GM19239 (cell line): ENCODE data around the gene CUX1.

Experiments used
- DNase-seq: peaks from one replicate; pipeline ENCODE4 v3.0.0; 2011; ENCODE audit warnings: low spot score; ENCODE audit not compliant: insufficient read length
- FAIRE-seq: peaks from 2 replicates; lab custom pipeline; 2011; peaks lifted over from hg19 to GRCh38; lab: Jason Lieb, UNC

Gene CUX1

GRCh38 chr7:102261451-102261850 lies 444.0 kb downstream of the CUX1 start:
- no peak for DNase-seq
- no peak for FAIRE-seq

GRCh38 chr7:102262546-102262945 lies 445.1 kb downstream of the CUX1 start:
- FAIRE-seq = no peak
- DNase-seq = no peak

GRCh38 chr7:102264367-102264891 lies 447.0 kb downstream of the CUX1 start:
- DNase-seq (no peak), FAIRE-seq (no peak)

GRCh38 chr7:102266541-102266940 lies 449.1 kb downstream of the CUX1 start:
- FAIRE-seq (no peak), DNase-seq (no peak)

- FAIRE-seq = no peak
- DNase-seq = no peak
Observed at GRCh38 chr7:102268635-102269034, 451.2 kb downstream of the CUX1 start.

- no peak for FAIRE-seq
- no peak for DNase-seq
Observed at GRCh38 chr7:102270178-102270887, 452.9 kb downstream of the CUX1 start.

GRCh38 chr7:102271158-102271798 lies 453.9 kb downstream of the CUX1 start:
- DNase-seq (no peak), FAIRE-seq (no peak)

- FAIRE-seq = peak; percentile 74
- peak; percentile 89 for DNase-seq
Observed at GRCh38 chr7:102272075-102272916, 454.9 kb downstream of the CUX1 start.

GRCh38 chr7:102272917-102273748 lies 455.7 kb downstream of the CUX1 start:
- DNase-seq (no peak), FAIRE-seq (no peak)

GRCh38 chr7:102273749-102274712 lies 456.6 kb downstream of the CUX1 start:
- no peak for FAIRE-seq
- DNase-seq = no peak

GRCh38 chr7:102275123-102275703 lies 457.8 kb downstream of the CUX1 start:
- DNase-seq (no peak), FAIRE-seq (no peak)

GRCh38 chr7:102277901-102278300 lies 460.5 kb downstream of the CUX1 start:
- DNase-seq = no peak
- no peak for FAIRE-seq

- FAIRE-seq = peak; percentile 80
- peak; percentile 81 for DNase-seq
Observed at GRCh38 chr7:102279537-102280400, 462.3 kb downstream of the CUX1 start.

GRCh38 chr7:102280521-102280920 lies 463.1 kb downstream of the CUX1 start:
- no peak for FAIRE-seq

GRCh38 chr7:102281785-102282184 lies 464.4 kb downstream of the CUX1 start:
- DNase-seq = no peak
- FAIRE-seq = no peak

More at GRCh38 chr7:102280521-102280920, 463.1 kb downstream of the CUX1 start:
- no peak for DNase-seq

- FAIRE-seq = no peak
- no peak for DNase-seq
Observed at GRCh38 chr7:102282465-102283362, 465.3 kb downstream of the CUX1 start.
